Neural cell (in vitro differentiated cells): Measurements from ENCODE around the gene TET2. TPM values are rescaled to one million over a fixed set of nuclear protein-coding genes. Genes with fewer than 3 reads are reported as not detected.

ENCODE experiments used
- H2AFZ ChIP-seq: fragments of 200-600, 300-800 bp; sonication (generic), shearing (Covaris generic); 2 replicates; pipeline ENCODE4 v1.6.0; 2014; ENCODE audit warnings: low read depth, mild to moderate bottlenecking, antibody characterized with exemption, low read length, moderate library complexity
- H3F3A ChIP-seq: fragments of 200-600 bp; shearing (Covaris generic); 2 replicates; pipeline ENCODE4 v1.6.1; 2016; ENCODE audit warnings: mild to moderate bottlenecking, moderate library complexity, mixed read lengths, antibody characterized with exemption, low read length; ENCODE audit not compliant: insufficient read depth, poor library complexity, severe bottlenecking
- H3K27ac ChIP-seq: fragments of 200-600, 300-800 bp; sonication (generic), shearing (Covaris generic); 2 replicates; pipeline ENCODE4 v1.5.1; 2014; ENCODE audit warnings: mild to moderate bottlenecking, low read length, moderate library complexity
- H3K27me3 ChIP-seq: fragments of 300-800, 200-600 bp; sonication (generic), shearing (Covaris generic); 2 replicates; pipeline ENCODE4 v1.6.0; 2014; ENCODE audit warnings: mild to moderate bottlenecking, low read depth, low read length, moderate library complexity; ENCODE audit not compliant: insufficient read depth
- H3K36me3 ChIP-seq: fragments of 300-800, 200-600 bp; sonication (generic), shearing (Covaris generic); 2 replicates; pipeline ENCODE4 v1.5.1; 2014; ENCODE audit warnings: mild to moderate bottlenecking, antibody characterized with exemption, low read length, moderate library complexity; ENCODE audit not compliant: insufficient read depth
- H3K4me2 ChIP-seq: fragments of 300-800, 200-600 bp; sonication (generic), shearing (Covaris generic); 2 replicates; pipeline ENCODE4 v1.6.0; 2014; ENCODE audit warnings: mild to moderate bottlenecking, low read length
- H3K4me3 ChIP-seq: fragments of 300-800, 200-600 bp; sonication (generic), shearing (Covaris generic); 2 replicates; pipeline ENCODE4 v1.5.1; 2014; ENCODE audit warnings: mild to moderate bottlenecking, low read length, moderate library complexity
- H3K79me2 ChIP-seq: fragments of 200-600 bp; shearing (Covaris generic); replicated peaks from 2 replicates; pipeline ENCODE4 v1.6.0; 2014; ENCODE audit warnings: mild to moderate bottlenecking, low read length, moderate library complexity; ENCODE audit not compliant: insufficient read depth
- H3K9ac ChIP-seq: fragments of 300-800, 200-600 bp; sonication (generic), shearing (Covaris generic); 2 replicates; pipeline ENCODE4 v1.6.1; 2016; ENCODE audit warnings: mild to moderate bottlenecking, low read length, mixed read lengths
- H3K9me2 ChIP-seq: fragments of 200-600 bp; shearing (Covaris generic); 2 replicates; pipeline ENCODE4 v1.6.1; 2016; ENCODE audit warnings: mild to moderate bottlenecking, low read length, mixed read lengths; ENCODE audit not compliant: insufficient read depth
- H3K9me3 ChIP-seq: fragments of 200-600, 300-800 bp; sonication (generic), shearing (Covaris generic); 2 replicates; pipeline ENCODE4 v1.6.1; 2016; ENCODE audit warnings: mild to moderate bottlenecking, mixed run types, low read length, moderate library complexity, mixed read lengths
- H4K20me1 ChIP-seq: fragments of 200-600 bp; shearing (Covaris generic); 2 replicates; pipeline ENCODE4 v1.6.1; 2016; ENCODE audit warnings: mild to moderate bottlenecking, mixed run types; ENCODE audit not compliant: insufficient read depth
- EP300 ChIP-seq: fragments of 450-650 bp; conservative IDR thresholded peaks from 2 replicates; pipeline ENCODE4 v1.6.1; 2014; ENCODE audit warnings: antibody characterized with exemption, mild to moderate bottlenecking, moderate library complexity; ENCODE audit not compliant: poor library complexity, severe bottlenecking
- EZH2 ChIP-seq: fragments of 200-600, 300-800 bp; shearing (Covaris generic), sonication (generic); IDR thresholded peaks from 2 replicates; pipeline ENCODE4 v1.6.1; 2014; ENCODE audit warnings: antibody characterized with exemption, low read length, borderline replicate concordance, mild to moderate bottlenecking; ENCODE audit not compliant: insufficient read depth, poor library complexity, severe bottlenecking
- MXI1 ChIP-seq: fragments of 450-650 bp; conservative IDR thresholded peaks from 2 replicates; pipeline ENCODE4 v1.6.1; 2014; ENCODE audit warnings: antibody characterized with exemption, mild to moderate bottlenecking; ENCODE audit not compliant: poor library complexity, severe bottlenecking
- POLR2AphosphoS5 ChIP-seq: IDR thresholded peaks from 2 replicates; pipeline ENCODE4 v1.6.1; 2012
- RAD21 ChIP-seq: fragments of 450-650 bp; conservative IDR thresholded peaks from 2 replicates; pipeline ENCODE4 v1.6.1; 2014; ENCODE audit warnings: antibody characterized with exemption, mild to moderate bottlenecking, moderate library complexity
- SMC3 ChIP-seq: fragments of 450-650 bp; conservative IDR thresholded peaks from 2 replicates; pipeline ENCODE4 v1.6.1; 2014; ENCODE audit warnings: antibody characterized with exemption, mild to moderate bottlenecking, moderate library complexity; ENCODE audit not compliant: poor library complexity
- TAF1 ChIP-seq: IDR thresholded peaks from 2 replicates; pipeline ENCODE4 v1.6.1; 2012; ENCODE audit warnings: low read depth
- polyA minus RNA-seq: library from RNA; depleted of rRNA, polyadenylated mRNA; stranded (reverse); fragments of >200 nt; gene quantifications from 2 replicates; pipeline ENCODE4 v1.2.3, GENCODE V29; 2014
- polyA plus RNA-seq: library from polyadenylated mRNA; depleted of rRNA; stranded (reverse); fragments of >200 nt; gene quantifications from 2 replicates; pipeline ENCODE4 v1.2.3, GENCODE V29; 2014
- TF ChIP-seq, protein P1 (sequence below): IDR thresholded peaks from 2 replicates; pipeline ENCODE4 v1.6.1; 2012; ENCODE audit warnings: borderline replicate concordance
- TF ChIP-seq, protein P2 (sequence below): fragments of 450-650 bp; IDR thresholded peaks from 2 replicates; pipeline ENCODE4 v1.5.1; 2014; ENCODE audit warnings: antibody characterized with exemption, mild to moderate bottlenecking, moderate library complexity; ENCODE audit not compliant: poor library complexity, severe bottlenecking

Gene TET2
- 27.1 TPM in 2 replicates for polyA plus RNA-seq
- polyA minus RNA-seq, result 132 and 160 TPM in 2 replicates

- Histone ChIP-seq H3K4me3 (peak within 1 kb of the TSS; percentile 92), H3K27ac (peak within 1 kb of the TSS; percentile 99), H3K36me3 (no peaks in the 10 kb centered on the region), H3K9me2 (no peaks in the 10 kb centered on the region), H3K4me2 (peak within 1 kb of the TSS; percentile 49), H4K20me1 (no peaks in the 10 kb centered on the region), H3K79me2 (peaks cover 46% of the 10 kb centered on the region), H2AFZ (peak within 1 kb of the TSS; percentile 89), H3F3A (no peaks in the 10 kb centered on the region), H3K9me3 (no peaks in the 10 kb centered on the region), H3K9ac (peak within 1 kb of the TSS; percentile 99), H3K27me3 (no peaks in the 10 kb centered on the region)
- peak; percentile 55 for TF ChIP-seq RAD21
- TF ChIP-seq TAF1, result peak; percentile 74
- peak; percentile 89 for TF ChIP-seq POLR2AphosphoS5
- TF ChIP-seq, protein P1, sequence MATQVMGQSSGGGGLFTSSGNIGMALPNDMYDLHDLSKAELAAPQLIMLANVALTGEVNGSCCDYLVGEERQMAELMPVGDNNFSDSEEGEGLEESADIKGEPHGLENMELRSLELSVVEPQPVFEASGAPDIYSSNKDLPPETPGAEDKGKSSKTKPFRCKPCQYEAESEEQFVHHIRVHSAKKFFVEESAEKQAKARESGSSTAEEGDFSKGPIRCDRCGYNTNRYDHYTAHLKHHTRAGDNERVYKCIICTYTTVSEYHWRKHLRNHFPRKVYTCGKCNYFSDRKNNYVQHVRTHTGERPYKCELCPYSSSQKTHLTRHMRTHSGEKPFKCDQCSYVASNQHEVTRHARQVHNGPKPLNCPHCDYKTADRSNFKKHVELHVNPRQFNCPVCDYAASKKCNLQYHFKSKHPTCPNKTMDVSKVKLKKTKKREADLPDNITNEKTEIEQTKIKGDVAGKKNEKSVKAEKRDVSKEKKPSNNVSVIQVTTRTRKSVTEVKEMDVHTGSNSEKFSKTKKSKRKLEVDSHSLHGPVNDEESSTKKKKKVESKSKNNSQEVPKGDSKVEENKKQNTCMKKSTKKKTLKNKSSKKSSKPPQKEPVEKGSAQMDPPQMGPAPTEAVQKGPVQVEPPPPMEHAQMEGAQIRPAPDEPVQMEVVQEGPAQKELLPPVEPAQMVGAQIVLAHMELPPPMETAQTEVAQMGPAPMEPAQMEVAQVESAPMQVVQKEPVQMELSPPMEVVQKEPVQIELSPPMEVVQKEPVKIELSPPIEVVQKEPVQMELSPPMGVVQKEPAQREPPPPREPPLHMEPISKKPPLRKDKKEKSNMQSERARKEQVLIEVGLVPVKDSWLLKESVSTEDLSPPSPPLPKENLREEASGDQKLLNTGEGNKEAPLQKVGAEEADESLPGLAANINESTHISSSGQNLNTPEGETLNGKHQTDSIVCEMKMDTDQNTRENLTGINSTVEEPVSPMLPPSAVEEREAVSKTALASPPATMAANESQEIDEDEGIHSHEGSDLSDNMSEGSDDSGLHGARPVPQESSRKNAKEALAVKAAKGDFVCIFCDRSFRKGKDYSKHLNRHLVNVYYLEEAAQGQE, result peak; percentile 82
- TF ChIP-seq, protein P2, sequence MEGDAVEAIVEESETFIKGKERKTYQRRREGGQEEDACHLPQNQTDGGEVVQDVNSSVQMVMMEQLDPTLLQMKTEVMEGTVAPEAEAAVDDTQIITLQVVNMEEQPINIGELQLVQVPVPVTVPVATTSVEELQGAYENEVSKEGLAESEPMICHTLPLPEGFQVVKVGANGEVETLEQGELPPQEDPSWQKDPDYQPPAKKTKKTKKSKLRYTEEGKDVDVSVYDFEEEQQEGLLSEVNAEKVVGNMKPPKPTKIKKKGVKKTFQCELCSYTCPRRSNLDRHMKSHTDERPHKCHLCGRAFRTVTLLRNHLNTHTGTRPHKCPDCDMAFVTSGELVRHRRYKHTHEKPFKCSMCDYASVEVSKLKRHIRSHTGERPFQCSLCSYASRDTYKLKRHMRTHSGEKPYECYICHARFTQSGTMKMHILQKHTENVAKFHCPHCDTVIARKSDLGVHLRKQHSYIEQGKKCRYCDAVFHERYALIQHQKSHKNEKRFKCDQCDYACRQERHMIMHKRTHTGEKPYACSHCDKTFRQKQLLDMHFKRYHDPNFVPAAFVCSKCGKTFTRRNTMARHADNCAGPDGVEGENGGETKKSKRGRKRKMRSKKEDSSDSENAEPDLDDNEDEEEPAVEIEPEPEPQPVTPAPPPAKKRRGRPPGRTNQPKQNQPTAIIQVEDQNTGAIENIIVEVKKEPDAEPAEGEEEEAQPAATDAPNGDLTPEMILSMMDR, result peak; percentile 39
- TF ChIP-seq EP300, result peak; percentile 78
- no peak for TF ChIP-seq EZH2
- peak; percentile 55 for TF ChIP-seq SMC3
- no peak for TF ChIP-seq MXI1
Observed at GRCh38 chr4:105146276-105147015, at the start of gene TET2. Gene TET2, plus strand, starts transcription at chr4:105146876. Its CDS starts 87,067 bp downstream, at chr4:105233943.

DNA sequence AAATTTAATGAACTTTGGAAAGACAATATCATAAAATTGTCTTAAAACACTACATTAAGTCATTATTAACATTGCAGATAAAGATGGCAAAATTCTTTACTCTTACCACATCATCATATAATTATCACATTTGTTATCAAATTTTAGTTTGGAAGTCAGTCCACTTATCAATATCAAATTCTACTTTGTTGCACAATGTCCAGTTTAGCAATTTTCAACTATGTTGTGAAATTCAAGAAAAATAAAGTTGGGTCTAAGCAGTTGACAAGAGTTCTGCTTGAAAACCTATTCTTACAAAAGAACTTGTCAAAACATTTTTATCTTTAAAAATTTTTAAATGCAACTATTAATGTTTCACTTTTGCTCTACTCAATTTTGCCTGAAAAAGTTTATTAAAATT lies 44.7 kb upstream of the TET2 start:
- H3K9me3 ChIP-seq, result no peaks in the 10 kb centered on the region

More for the DNA sequence above, 44.7 kb upstream of the TET2 start:
- TF ChIP-seq, protein P1, result no peak
- TF ChIP-seq, protein P2, result no peak
- TF ChIP-seq TAF1 (no peak), RAD21 (no peak)
- Histone ChIP-seq H3K4me2 (no peak overlapping the region), H3K4me3 (no peak overlapping the region), H3K27ac (no peak overlapping the region), H3K79me2 (no peaks in the 10 kb centered on the region), H2AFZ (no peak overlapping the region), H3K9ac (no peak overlapping the region), H3K36me3 (no peaks in the 10 kb centered on the region), H3K27me3 (no peaks in the 10 kb centered on the region), H3K9me2 (no peaks in the 10 kb centered on the region), H4K20me1 (no peaks in the 10 kb centered on the region), H3F3A (no peaks in the 10 kb centered on the region)
